SK-N-SH (cell line): ENCODE results near the gene UTP3. TPM values are rescaled to one million over a fixed set of nuclear protein-coding genes. Genes with fewer than 3 reads are reported as not detected.
"Not testable (repeated sequence)": the region's sequence is repeated elsewhere in the genome, so short reads cannot be mapped to it uniquely, and the experiment has no call there.

Experiments used
- CTCF ChIA-PET: fragments of 300-600, 350-600 bp; formaldehyde crosslinking; extraction: SDS; loops from one replicate; lab custom pipeline; 2021; lab: Yijun Ruan, JAX
- POLR2A ChIA-PET: fragments of 350-600 bp; sonication (Branson Sonifier 250); formaldehyde crosslinking; extraction: SDS; loops from one replicate; lab custom pipeline; 2020; ENCODE audit warnings: antibody characterized with exemption, inconsistent platforms; lab: Yijun Ruan, JAX
- DNase-seq: peaks from one replicate; pipeline ENCODE4 v3.0.0; 2012
- H2AFZ ChIP-seq: fragments of 200-600 bp; sonication (generic); 2 replicates; pipeline ENCODE4 v1.8.1; 2016; ENCODE audit warnings: antibody characterized with exemption, mild to moderate bottlenecking, low read depth
- H3F3A ChIP-seq: fragments of 200-600 bp; sonication (generic); replicated peaks from 2 replicates; pipeline ENCODE3; 2016; ENCODE audit warnings: antibody characterized with exemption, mild to moderate bottlenecking; ENCODE audit not compliant: insufficient read depth
- H3K27ac ChIP-seq, 2 experiments: fragments of 200-500 bp in 1 of 2; fragments of 200-600 bp in 1 of 2; sonication (Bioruptor generic) in 1 of 2; sonication (generic), shearing (Covaris generic) in 1 of 2; 2 replicates each; pipeline versions ENCODE4 v1.5.1 to v1.6.1; 2014 to 2016; ENCODE audit warnings: low read depth in 2 of 2, inconsistent platforms in 1 of 2, low read length in 1 of 2, mild to moderate bottlenecking in 1 of 2, mixed read lengths in 1 of 2
- H3K27me3 ChIP-seq: fragments of 200-600 bp; sonication (generic), shearing (Covaris generic); 2 replicates; pipeline ENCODE4 v1.6.1; 2016; ENCODE audit warnings: mixed run types; ENCODE audit not compliant: insufficient read depth
- H3K36me3 ChIP-seq, 2 experiments: fragments of 200-500 bp in 1 of 2; fragments of 200-600 bp in 1 of 2; sonication (Bioruptor generic) in 1 of 2; sonication (generic) in 1 of 2; replicated peaks in 1 of 2; 2 replicates each; pipeline versions ENCODE3 to v1.5.1; 2014 to 2016; ENCODE audit warnings: low read length in 1 of 2, mild to moderate bottlenecking in 1 of 2; ENCODE audit not compliant: insufficient read depth in 2 of 2, control insufficient read depth in 1 of 2
- H3K4me1 ChIP-seq, 2 experiments: fragments of 200-500 bp in 1 of 2; fragments of 200-600 bp in 1 of 2; sonication (Bioruptor generic) in 1 of 2; sonication (generic), shearing (Covaris generic) in 1 of 2; 2 replicates each; pipeline versions ENCODE4 v1.5.1 to v1.6.1; 2014 to 2016; ENCODE audit warnings: low read depth in 1 of 2, low read length in 1 of 2, mixed run types in 1 of 2; ENCODE audit not compliant: insufficient read depth in 2 of 2, control insufficient read depth in 1 of 2
- H3K4me2 ChIP-seq: fragments of 200-600 bp; sonication (generic), shearing (Covaris generic); 2 replicates; pipeline ENCODE4 v1.6.1; 2017; ENCODE audit warnings: mixed run types
- H3K4me3 ChIP-seq, 2 experiments: fragments of 200-500 bp in 1 of 2; fragments of 200-600 bp in 1 of 2; sonication (Bioruptor generic) in 1 of 2; sonication (generic), shearing (Covaris generic) in 1 of 2; 2 replicates each; pipeline versions ENCODE4 v1.5.1 to v1.8.1; 2014 to 2016; ENCODE audit warnings: low read depth in 2 of 2, inconsistent platforms in 1 of 2, low read length in 1 of 2, mild to moderate bottlenecking in 1 of 2, mixed read lengths in 1 of 2, moderate library complexity in 1 of 2
- H3K79me2 ChIP-seq: fragments of 200-600 bp; sonication (generic); 2 replicates; pipeline ENCODE4 v1.8.1; 2017; ENCODE audit warnings: mild to moderate bottlenecking; ENCODE audit not compliant: insufficient read depth
- H3K9ac ChIP-seq: fragments of 200-600 bp; sonication (generic); 2 replicates; pipeline ENCODE4 v1.6.1; 2017; ENCODE audit warnings: mixed run types
- H3K9me2 ChIP-seq: fragments of 200-600 bp; sonication (generic); 2 replicates; pipeline ENCODE4 v1.6.1; 2017; ENCODE audit warnings: mixed run types
- H3K9me3 ChIP-seq: fragments of 200-600 bp; sonication (generic); 2 replicates; pipeline ENCODE4 v1.6.1; 2017; ENCODE audit warnings: mixed run types, mild to moderate bottlenecking, moderate library complexity
- H4K20me1 ChIP-seq: fragments of 200-600 bp; sonication (generic); 2 replicates; pipeline ENCODE4 v1.6.1; 2017; ENCODE audit warnings: mild to moderate bottlenecking, mixed run types; ENCODE audit not compliant: insufficient read depth
- GATA2 ChIP-seq: sonication (generic); formaldehyde crosslinking; IDR thresholded peaks from 2 replicates; pipeline ENCODE4 v1.5.0; 2020; ENCODE audit warnings: mild to moderate bottlenecking, missing genetic modification reagents
- MEF2A ChIP-seq: IDR thresholded peaks from 2 replicates; pipeline ENCODE4 v1.4.0; 2012; ENCODE audit warnings: low read depth, borderline replicate concordance
- MXI1 ChIP-seq: IDR thresholded peaks from 2 replicates; pipeline ENCODE4 v1.6.1; 2012; ENCODE audit warnings: mild to moderate bottlenecking, low read depth, low read length, improper control_type of control experiment
- NFIC ChIP-seq: IDR thresholded peaks from 2 replicates; pipeline ENCODE4 v1.4.0; 2012; ENCODE audit warnings: borderline replicate concordance
- NRF1 ChIP-seq: IDR thresholded peaks from 2 replicates; pipeline ENCODE4 v1.6.1; 2012; ENCODE audit warnings: low read depth, mild to moderate bottlenecking, low read length
- RAD21 ChIP-seq: IDR thresholded peaks from 2 replicates; pipeline ENCODE4 v1.6.1; 2012; ENCODE audit warnings: mild to moderate bottlenecking, low read length
- SMC3 ChIP-seq: IDR thresholded peaks from 2 replicates; pipeline ENCODE4 v1.6.1; 2012; ENCODE audit warnings: low read depth, low read length, improper control_type of control experiment
- TEAD4 ChIP-seq: IDR thresholded peaks from 2 replicates; pipeline ENCODE4 v1.4.0; 2012; ENCODE audit warnings: mild to moderate bottlenecking, borderline replicate concordance; ENCODE audit not compliant: insufficient read depth
- WGBS: methylation state at CpG from one replicate; pipeline ENCODE4 v1.1.6; 2017; ENCODE audit warnings: low lambda C conversion rate; 5-methylcytosine and 5-hydroxymethylcytosine counted together
- polyA plus RNA-seq, 3 experiments: library from polyadenylated mRNA; depleted of rRNA; stranded (reverse); fragments of >200 nt; gene quantifications; 2 replicates each; pipeline ENCODE4 v1.2.3, GENCODE V29; 2012
- TF ChIP-seq, protein P1 (sequence below): fragments of 200-600 bp; sonication (generic); IDR thresholded peaks from 2 replicates; pipeline ENCODE4 v1.6.1; 2017; ENCODE audit warnings: antibody characterized with exemption, mild to moderate bottlenecking, moderate library complexity

The UTP3 gene
- polyA plus RNA-seq, 1 of the 3 experiments (the other 2 are of a cell fraction), result 36.9 TPM

DNA sequence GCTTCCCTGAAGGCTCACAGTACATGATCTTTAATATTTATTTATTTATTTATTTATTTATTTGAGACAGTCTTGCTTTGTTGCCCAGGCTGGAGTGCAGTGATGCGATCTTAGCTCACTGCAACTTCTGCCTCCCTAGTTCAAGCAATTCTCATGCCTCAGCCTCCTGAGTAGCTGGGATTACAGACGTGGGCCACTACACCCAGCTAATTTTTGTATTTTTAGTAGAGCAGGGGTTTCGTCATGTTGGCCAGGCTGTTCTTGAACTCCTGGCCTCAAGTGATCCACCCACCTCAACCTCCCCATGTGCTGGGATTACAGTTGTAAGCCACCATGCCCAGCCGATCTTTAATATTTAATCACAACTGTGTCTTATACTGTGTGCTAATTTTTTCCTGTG is 37.6 kb upstream of the UTP3 start:
- H4K20me1 ChIP-seq, H3K27me3 ChIP-seq, H3K79me2 ChIP-seq, H3K27ac ChIP-seq, H3K4me2 ChIP-seq, H2AFZ ChIP-seq, POLR2A ChIA-PET, H3K9ac ChIP-seq, H3K4me3 ChIP-seq, H3K36me3 ChIP-seq, H3K9me2 ChIP-seq, H3F3A ChIP-seq, H3K4me1 ChIP-seq, DNase-seq, H3K9me3 ChIP-seq: not testable (repeated sequence)
- CTCF ChIA-PET, result interaction anchor here (1.2 to 2.1 kb wide), 4 partner anchors 16 to 360 kb away, joined by 3 to 8 read pairs (median 4); no protein-coding TSS in a partner anchor
- WGBS, result 47% methylated on average over 4 of the region's 4 CpGs

DNA sequence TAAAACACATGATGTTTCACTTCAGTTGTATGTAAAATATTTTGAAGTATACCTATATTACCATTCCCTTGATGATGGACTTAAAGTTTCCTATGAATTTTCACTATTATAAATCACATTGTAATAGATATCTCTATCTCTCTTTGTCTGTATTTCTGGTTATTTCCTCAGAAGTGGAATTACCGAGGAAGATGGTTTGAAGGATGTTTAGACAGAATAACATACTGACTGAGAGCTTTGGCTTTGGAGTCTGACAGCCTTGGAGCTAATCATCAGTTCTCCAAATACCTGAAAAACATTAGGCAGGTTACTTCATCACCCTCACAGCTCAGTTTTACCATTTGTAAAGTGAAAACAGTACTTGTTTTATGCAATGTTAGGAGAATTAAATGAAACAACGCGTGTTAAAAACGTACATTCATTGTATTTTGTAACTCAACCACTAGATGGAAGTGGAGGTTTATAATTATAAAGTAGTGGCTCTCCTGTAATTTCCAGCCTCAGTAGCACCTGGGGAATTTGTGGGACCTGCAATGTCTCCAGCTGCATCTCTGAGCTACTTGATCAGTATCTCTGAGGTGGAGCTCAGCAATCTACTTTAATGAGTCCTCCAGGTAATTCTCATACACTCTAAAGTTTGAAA is 36.3 kb upstream of the UTP3 start:
- Histone ChIP-seq H3F3A (peaks cover 4% of the 10 kb centered on the region), H3K4me1 (no peaks in the 10 kb centered on the region), H3K9ac (peak overlapping the region; percentile 17; the same call in 1 of the 2 replicates), H3K4me2 (peak overlapping the region; percentile 68), H3K27ac (no peak overlapping the region), H3K9me2 (no peaks in the 10 kb centered on the region), H4K20me1 (no peaks in the 10 kb centered on the region), H3K9me3 (no peaks in the 10 kb centered on the region), H2AFZ (peak overlapping the region; percentile 75), H3K4me3 (peak overlapping the region; percentile 25 to 40; a peak in 3 of 4 replicates), H3K79me2 (no peaks in the 10 kb centered on the region), H3K36me3 (no peaks in the 10 kb centered on the region), H3K27me3 (no peaks in the 10 kb centered on the region; the same call in 1 of the 2 replicates)
- DNase-seq, result peak; percentile 24
- CTCF ChIA-PET, result interaction anchor here (0.6 to 2.1 kb wide), 41 partner anchors 9 to 1067 kb away, joined by 3 to 12 read pairs (median 4); partner anchors contain the start of genes ENAM, JCHAIN and UTP3
- POLR2A ChIA-PET, result no interaction called here
- WGBS, result 1% methylated on average over 4 of the region's 4 CpGs
- TF ChIP-seq NRF1, result no peak
- TF ChIP-seq, protein P1, sequence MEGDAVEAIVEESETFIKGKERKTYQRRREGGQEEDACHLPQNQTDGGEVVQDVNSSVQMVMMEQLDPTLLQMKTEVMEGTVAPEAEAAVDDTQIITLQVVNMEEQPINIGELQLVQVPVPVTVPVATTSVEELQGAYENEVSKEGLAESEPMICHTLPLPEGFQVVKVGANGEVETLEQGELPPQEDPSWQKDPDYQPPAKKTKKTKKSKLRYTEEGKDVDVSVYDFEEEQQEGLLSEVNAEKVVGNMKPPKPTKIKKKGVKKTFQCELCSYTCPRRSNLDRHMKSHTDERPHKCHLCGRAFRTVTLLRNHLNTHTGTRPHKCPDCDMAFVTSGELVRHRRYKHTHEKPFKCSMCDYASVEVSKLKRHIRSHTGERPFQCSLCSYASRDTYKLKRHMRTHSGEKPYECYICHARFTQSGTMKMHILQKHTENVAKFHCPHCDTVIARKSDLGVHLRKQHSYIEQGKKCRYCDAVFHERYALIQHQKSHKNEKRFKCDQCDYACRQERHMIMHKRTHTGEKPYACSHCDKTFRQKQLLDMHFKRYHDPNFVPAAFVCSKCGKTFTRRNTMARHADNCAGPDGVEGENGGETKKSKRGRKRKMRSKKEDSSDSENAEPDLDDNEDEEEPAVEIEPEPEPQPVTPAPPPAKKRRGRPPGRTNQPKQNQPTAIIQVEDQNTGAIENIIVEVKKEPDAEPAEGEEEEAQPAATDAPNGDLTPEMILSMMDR, result peak; percentile 76
- peak; percentile 74 for TF ChIP-seq RAD21
- no peak for TF ChIP-seq GATA2 (CRISPR knock-in tag)
- peak; percentile 39 for TF ChIP-seq SMC3

DNA sequence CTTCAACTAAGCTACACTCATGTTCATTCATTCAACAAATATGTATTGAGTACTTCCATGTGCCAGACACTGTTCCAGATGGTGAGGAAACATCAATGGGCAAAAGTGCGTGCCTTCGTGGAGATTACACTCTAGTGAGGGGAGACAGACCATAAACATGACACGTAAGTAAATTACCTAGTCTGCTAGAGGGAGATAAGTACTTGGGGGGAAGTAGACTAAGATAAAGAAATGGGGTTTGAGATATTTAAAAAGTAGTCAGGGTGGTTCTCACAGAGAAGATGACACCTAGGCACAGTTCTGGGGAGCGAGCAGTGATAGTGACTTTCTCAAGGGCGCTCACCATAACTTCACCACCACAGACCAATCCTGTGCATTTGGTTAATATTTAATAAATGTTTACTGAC is 33.7 kb upstream of the UTP3 start:
- Histone ChIP-seq H3K4me1 (no peaks in the 10 kb centered on the region), H3K9me2 (no peaks in the 10 kb centered on the region), H3K36me3 (no peaks in the 10 kb centered on the region), H4K20me1 (no peaks in the 10 kb centered on the region), H3K27me3 (no peaks in the 10 kb centered on the region; the same call in 1 of the 2 replicates), H3K9me3 (no peaks in the 10 kb centered on the region), H3K27ac (no peak overlapping the region), H3K79me2 (no peaks in the 10 kb centered on the region)
- CTCF ChIA-PET, result no interaction called here
- TF ChIP-seq MEF2A, result no peak
- no peak for TF ChIP-seq SMC3
- TF ChIP-seq TEAD4, result no peak
- no peak for TF ChIP-seq MXI1
- no peak for TF ChIP-seq NFIC
- TF ChIP-seq, all 33 proteins: peak for 0
- Histone ChIP-seq H3K4me2 (no peak overlapping the region), H3K9ac (no peak overlapping the region), H3F3A (peaks cover 4% of the 10 kb centered on the region), H3K4me3 (no peak overlapping the region), H2AFZ (no peak overlapping the region)
- POLR2A ChIA-PET, result no interaction called here
- no peak for DNase-seq
- whole genome bisulfite sequencing, result 17% methylated on average over 5 of the region's 5 CpGs
